Naive B cell (primary cell): ENCODE results near the gene SLC25A45. TPM values are rescaled to one million over a fixed set of nuclear protein-coding genes. Genes with fewer than 3 reads are reported as not detected.
"Not testable (repeated sequence)": the region's sequence is repeated elsewhere in the genome, so short reads cannot be mapped to it uniquely, and the experiment has no call there.

Experiments used
- ATAC-seq, 2 donors: fragments of 150-1000 bp; cut with Tn5 transposase; 2 replicates each; pipeline ENCODE4 v1.10.0; 2021; ENCODE audit warnings: low read depth in 2 of 2, mild to moderate bottlenecking in 2 of 2, moderate library complexity in 2 of 2
- DNase-seq: peaks from one replicate; pipeline ENCODE4 v3.0.0; 2022
- H3K27ac Mint-ChIP-seq, 6 donors: one replicate each; pipeline ENCODE4 v1.8.0; 2020 to 2022; ENCODE audit warnings: mild to moderate bottlenecking in 6 of 6, mixed read lengths in 6 of 6, moderate library complexity in 5 of 6, inconsistent platforms in 2 of 6
- H3K27me3 Mint-ChIP-seq, 3 donors: one replicate each; pipeline ENCODE4 v1.8.0; 2021 to 2022; ENCODE audit warnings: mixed read lengths in 3 of 3, mild to moderate bottlenecking in 1 of 3
- H3K36me3 Mint-ChIP-seq, 2 donors: one replicate each; pipeline ENCODE4 v1.8.0; 2020 to 2022; ENCODE audit warnings: mixed read lengths in 2 of 2, inconsistent platforms in 1 of 2, mild to moderate bottlenecking in 1 of 2
- H3K4me1 Mint-ChIP-seq, 3 donors: one replicate each; pipeline ENCODE4 v1.8.0; 2020 to 2022; ENCODE audit warnings: mixed read lengths in 3 of 3, inconsistent platforms in 1 of 3, mild to moderate bottlenecking in 1 of 3, moderate library complexity in 1 of 3
- H3K4me3 Mint-ChIP-seq, 8 donors: one replicate each; pipeline ENCODE4 v1.8.0; 2020 to 2022; ENCODE audit warnings: mild to moderate bottlenecking in 8 of 8, mixed read lengths in 8 of 8, moderate library complexity in 8 of 8, inconsistent platforms in 2 of 8
- H3K9me3 Mint-ChIP-seq, 7 donors: one replicate each; pipeline ENCODE4 v1.8.0; 2020 to 2022; ENCODE audit warnings: mixed read lengths in 7 of 7, mild to moderate bottlenecking in 5 of 7, inconsistent platforms in 2 of 7, moderate library complexity in 1 of 7
- polyA plus RNA-seq, 6 donors: library from polyadenylated mRNA; unstranded; fragments of 300-500 nt; fragmentation: Illumina TruSeq; gene quantifications; one replicate each; pipeline ENCODE4 v1.2.3, GENCODE V29; 2021; ENCODE audit warnings: low read depth in 6 of 6

Gene SLC25A45
- polyA plus RNA-seq, 6 donors from 2014 or later, result 10.2 to 35.1 (median 16.2) TPM

- Mint-ChIP-seq H3K27me3 (no peaks in the 10 kb centered on the region), H3K9me3 (no peaks in the 10 kb centered on the region), H3K4me1 (peaks cover 61 to 83% (median 81%) of the 10 kb centered on the region in 3 donors), H3K4me3 (peak overlapping the region; percentile 87 to 97 (median 93)), H3K27ac (peak overlapping the region; percentile 98 to 100 (median 100)), H3K36me3 (peaks cover 0 to 9% of the 10 kb centered on the region in 2 donors)
- ATAC-seq (peak; percentile 57 to 60), DNase-seq (peak; percentile 94)
Measured at GRCh38 chr11:65418681-65419459, 36.4 kb upstream of the SLC25A45 start.

GRCh38 chr11:65418431-65418680, 35.9 kb upstream of the SLC25A45 start:
- DNase-seq (no peak), ATAC-seq (no peak)
- Mint-ChIP-seq H3K4me3 (peak overlapping the region; percentile 87 to 97 (median 93)), H3K4me1 (peaks cover 56 to 79% (median 76%) of the 10 kb centered on the region in 3 donors), H3K27me3 (no peaks in the 10 kb centered on the region), H3K36me3 (peaks cover 0 to 9% of the 10 kb centered on the region in 2 donors), H3K9me3 (no peaks in the 10 kb centered on the region), H3K27ac (peak overlapping the region; percentile 98 to 100 (median 100))

DNA sequence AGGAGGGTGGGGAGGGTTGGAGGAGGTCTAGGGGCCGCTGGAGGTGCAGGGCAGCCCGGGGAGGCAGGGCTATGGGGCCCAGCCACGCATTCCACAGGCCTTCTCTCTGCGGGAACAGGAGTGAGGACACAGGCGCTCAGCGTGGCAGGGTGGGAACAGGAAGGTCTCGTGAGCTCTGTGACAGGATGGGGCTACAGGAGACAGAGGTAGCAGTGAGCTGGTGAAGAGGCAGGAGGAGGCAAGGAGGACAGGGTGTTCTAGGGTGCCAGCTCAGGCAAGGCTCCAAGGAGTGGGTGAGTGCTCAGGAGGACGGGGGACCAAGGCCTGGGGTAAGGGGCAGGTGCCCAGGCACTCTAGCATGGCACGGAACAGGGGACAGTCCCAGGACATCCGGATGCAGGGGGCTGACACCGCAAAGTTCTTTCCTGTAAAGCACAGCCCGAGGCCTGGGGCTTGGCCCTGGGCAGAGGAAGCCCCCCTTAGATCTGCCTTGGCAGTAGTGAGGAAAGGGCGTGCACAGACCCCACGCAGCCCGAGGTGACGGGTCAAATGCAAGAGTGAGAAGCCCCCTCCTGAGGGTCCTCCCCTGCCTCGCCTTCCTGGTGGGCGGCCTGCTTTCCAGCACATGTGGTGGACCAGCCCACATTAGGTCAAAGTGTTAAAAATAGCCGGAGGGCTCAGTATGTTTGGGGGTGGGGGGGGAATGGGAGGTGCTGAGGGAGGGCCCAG, 35.4 kb upstream of the SLC25A45 start:
- Mint-ChIP-seq H3K4me3 (peak overlapping the region; percentile 87 to 97 (median 93)), H3K9me3 (no peaks in the 10 kb centered on the region), H3K27ac (peak overlapping the region; percentile 98 to 100 (median 100)), H3K27me3 (no peaks in the 10 kb centered on the region), H3K4me1 (peaks cover 51 to 74% (median 71%) of the 10 kb centered on the region in 3 donors), H3K36me3 (peaks cover 0 to 6% of the 10 kb centered on the region in 2 donors)
- DNase-seq (peak; percentile 72), ATAC-seq (peak; percentile 1)

DNA sequence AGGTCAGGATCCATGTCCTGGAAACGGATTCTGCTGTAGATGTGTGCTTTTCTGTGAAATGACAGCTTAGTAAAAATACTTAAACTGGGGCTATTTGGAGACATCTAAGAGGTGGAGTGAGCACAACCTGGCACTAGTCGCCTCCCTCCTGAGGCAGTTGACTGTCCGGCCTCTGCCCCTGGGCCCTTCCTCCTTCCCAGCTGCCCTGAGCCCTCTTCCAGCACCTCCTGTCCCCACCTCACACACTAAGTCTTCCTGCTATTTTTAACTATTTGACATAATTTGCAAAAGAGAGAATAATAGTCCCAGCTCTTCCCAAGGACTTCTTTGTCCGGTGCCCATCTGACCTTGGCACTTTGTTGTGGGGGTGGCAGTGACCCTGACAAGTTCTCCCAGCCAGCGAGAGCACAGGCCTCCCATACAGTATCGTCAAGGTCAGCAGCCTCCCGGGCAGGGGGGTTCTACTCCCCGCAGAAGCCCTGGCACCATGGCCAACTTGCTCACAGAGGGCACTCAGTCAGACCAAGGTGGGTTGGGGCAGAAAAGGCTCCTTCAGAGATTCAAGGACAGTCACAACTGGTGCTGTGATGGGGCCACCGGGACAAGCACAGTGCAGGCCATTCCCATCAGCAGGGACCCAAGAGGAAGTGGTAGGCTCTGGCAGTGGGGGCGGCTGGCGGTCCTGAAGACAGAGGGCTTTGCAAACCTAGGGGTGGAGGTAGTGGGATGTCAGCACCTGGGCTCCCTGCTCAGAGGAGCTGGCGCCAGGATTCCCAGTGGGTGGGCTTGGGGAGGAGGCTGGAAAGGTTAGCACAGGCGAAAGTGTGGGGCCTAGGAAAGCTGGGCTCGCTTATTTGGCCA, 34.6 kb upstream of the SLC25A45 start:
- DNase-seq (no peak), ATAC-seq (no peak)
- H3K4me3 Mint-ChIP-seq, result peak overlapping the region; percentile 87 to 97 (median 93)
- H3K27me3 Mint-ChIP-seq, result no peaks in the 10 kb centered on the region
- peak overlapping the region; percentile 98 to 100 (median 100) for H3K27ac Mint-ChIP-seq
- no peaks in the 10 kb centered on the region for H3K36me3 Mint-ChIP-seq
- peaks cover 44 to 67% (median 66%) of the 10 kb centered on the region in 3 donors for H3K4me1 Mint-ChIP-seq
- H3K9me3 Mint-ChIP-seq, result no peaks in the 10 kb centered on the region

DNA sequence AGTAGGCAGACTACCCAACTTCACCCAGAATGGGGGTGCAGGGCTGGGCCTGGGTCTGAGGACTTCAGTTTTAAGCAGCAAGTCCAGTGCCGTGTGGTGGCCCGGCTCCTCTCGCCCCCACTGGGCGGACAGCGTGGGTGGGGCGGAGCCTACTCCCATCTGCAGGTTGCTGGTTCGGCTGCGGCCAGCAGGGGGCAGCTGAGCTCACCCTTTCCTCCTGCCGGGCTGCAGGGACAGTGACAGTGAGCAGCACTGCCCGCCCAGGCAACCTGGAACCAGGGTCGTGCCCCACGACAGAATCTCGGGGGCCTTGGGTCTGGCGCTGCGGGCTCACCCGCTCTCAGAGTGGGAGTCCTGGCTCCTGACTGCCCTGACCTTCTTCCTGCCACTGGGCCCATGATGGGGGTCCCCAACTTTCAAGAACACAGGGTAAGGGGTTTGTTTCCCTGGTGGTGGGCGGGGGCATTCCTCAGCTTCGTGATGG, 33.9 kb upstream of the SLC25A45 start:
- Mint-ChIP-seq H3K36me3 (no peaks in the 10 kb centered on the region), H3K27me3 (no peaks in the 10 kb centered on the region), H3K4me1 (peaks cover 47 to 61% (median 60%) of the 10 kb centered on the region in 3 donors), H3K4me3 (peak overlapping the region; percentile 87 to 97 (median 93)), H3K27ac (peak overlapping the region; percentile 98 to 100 (median 100)), H3K9me3 (no peaks in the 10 kb centered on the region)
- DNase-seq (peak; percentile 91), ATAC-seq (peak; percentile 52 to 54)

DNA sequence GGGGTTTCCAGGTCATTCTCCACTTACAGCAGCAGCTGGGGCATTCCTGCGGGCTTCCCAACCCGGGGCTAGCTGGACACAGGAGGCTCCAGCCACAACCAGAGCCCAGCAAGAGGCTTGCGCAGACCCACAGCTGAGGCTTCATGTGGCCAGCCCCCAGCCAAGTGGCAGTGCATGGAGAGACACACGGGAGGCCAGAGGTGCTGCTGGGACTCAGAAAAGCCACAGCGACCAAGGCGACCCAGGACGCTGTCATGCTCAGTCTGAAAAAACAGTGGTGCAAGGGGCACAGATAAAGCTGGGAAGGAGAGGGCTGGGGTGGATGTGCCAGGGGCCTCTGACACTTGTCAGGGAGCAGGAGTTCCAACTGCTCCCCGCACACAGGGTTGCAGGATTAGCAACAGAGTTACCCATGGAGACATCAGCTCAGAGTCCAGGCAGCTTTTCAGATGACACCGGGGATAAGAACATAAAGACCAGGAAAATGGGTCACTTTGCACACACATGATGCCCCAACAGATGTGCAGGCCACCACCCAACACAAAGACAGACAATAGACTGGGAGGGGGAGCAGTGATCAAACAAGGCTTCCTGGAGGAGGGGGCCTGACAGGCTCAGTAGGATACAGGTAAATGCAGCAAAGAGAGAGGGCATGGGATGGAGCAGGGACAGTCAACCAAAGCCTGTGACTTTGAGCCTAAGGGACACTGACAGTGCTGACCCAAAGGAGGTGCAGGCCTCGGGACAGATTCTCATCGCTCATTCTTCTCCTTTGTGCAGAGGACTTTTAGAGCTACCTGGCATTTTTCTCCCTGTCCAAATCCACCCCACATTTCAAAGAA, 33.3 kb upstream of the SLC25A45 start:
- H3K4me1 Mint-ChIP-seq, result peaks cover 42 to 55% (median 53%) of the 10 kb centered on the region in 3 donors

GRCh38 chr11:65414776-65415498, 32.5 kb upstream of the SLC25A45 start:
- Mint-ChIP-seq H3K27me3 (no peaks in the 10 kb centered on the region), H3K4me1 (peaks cover 36 to 47% (median 45%) of the 10 kb centered on the region in 3 donors), H3K27ac (peak overlapping the region in 3 of 6 donors; percentile 51 to 67 (median 52)), H3K9me3 (no peaks in the 10 kb centered on the region), H3K36me3 (no peaks in the 10 kb centered on the region), H3K4me3 (peak overlapping the region in 4 of 8 donors; percentile 21 to 92 (median 62))
- DNase-seq, result no peak
- no peak for ATAC-seq

More for the DNA sequence above, 33.3 kb upstream of the SLC25A45 start:
- peak overlapping the region in 5 of 6 donors; percentile 36 to 100 (median 80) for H3K27ac Mint-ChIP-seq
- ATAC-seq (no peak), DNase-seq (no peak)
- H3K9me3 Mint-ChIP-seq, result no peaks in the 10 kb centered on the region
- no peaks in the 10 kb centered on the region for H3K27me3 Mint-ChIP-seq
- H3K36me3 Mint-ChIP-seq, result no peaks in the 10 kb centered on the region
- H3K4me3 Mint-ChIP-seq, result peak overlapping the region; percentile 87 to 97 (median 93)

DNA sequence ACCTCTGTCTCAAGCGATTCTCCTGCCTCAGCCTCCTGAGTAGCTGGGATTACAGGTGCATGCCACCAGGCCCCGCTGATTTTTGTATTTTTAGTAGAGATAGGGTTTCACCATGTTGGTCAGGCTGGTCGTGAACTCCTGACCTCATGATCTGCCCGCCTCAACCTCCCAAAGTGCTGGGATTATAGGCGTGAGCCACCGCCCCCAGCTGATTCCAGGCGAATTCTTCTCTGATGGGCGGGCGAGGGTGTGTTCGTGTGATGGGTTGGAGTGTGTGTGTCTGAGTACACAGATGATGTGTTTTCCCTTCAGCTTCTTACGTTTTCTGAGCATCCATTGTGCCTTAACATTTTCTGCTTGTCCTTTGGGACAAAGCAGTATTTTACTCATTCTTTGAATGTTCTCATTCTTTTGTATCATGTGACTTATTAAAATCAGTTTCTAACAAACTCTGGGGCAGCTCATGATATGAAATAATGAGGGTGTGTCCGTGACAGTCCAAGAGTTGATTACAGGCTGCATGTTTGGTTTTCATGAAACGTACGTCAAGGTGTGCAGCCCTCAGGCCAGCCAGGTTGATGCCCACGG, 30.7 kb upstream of the SLC25A45 start:
- not testable (repeated sequence) for H3K27me3 Mint-ChIP-seq, H3K36me3 Mint-ChIP-seq, DNase-seq, H3K4me3 Mint-ChIP-seq, H3K9me3 Mint-ChIP-seq, ATAC-seq, H3K27ac Mint-ChIP-seq
- H3K4me1 Mint-ChIP-seq, result peaks cover 24 to 44% (median 27%) of the 10 kb centered on the region in 3 donors

DNA sequence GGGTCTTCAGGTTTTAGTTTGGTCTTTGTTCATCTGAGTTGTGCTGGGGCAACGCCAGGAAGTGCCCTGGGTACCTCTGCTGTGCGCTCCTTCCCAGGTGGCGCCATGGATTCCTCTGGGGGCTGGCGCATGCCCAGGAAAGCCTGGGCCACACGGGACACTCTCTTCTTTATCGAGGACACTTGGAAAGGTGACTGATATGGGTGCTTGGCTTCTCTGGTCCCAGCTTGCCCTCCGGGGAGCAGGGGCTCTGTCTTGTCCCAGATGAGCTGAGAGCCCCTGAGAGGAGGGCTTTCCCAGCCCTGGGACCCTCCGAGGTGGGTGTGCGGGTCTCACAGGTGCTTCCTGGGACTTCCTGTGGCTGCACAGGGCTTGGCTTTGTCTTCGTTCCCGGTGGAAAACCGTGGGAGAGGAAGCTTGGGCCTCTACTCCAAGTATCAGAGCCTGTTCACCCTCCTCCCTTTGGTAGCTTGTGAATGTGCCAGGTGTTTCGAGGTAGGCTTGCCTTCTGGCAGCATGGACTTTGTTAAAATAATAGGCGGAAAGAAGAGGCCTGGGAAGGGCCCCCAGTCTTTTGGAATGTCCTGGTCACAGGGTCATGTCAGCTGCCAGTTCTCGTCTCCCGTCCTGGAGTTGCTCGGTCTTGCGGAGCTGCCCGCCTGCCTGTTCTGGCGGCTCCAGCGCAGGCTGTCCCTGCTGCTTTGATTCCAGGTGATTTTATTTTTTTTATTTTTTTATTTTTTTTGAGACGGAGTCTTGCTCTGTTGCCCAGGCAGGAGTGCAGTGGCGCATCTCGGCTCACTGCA, 30.0 kb upstream of the SLC25A45 start:
- no peak for DNase-seq
- Mint-ChIP-seq H3K4me3 (no peak overlapping the region), H3K4me1 (peaks cover 18 to 44% (median 20%) of the 10 kb centered on the region in 3 donors), H3K27me3 (no peaks in the 10 kb centered on the region), H3K36me3 (no peaks in the 10 kb centered on the region), H3K9me3 (no peaks in the 10 kb centered on the region), H3K27ac (no peak overlapping the region)
- ATAC-seq, result no peak

DNA sequence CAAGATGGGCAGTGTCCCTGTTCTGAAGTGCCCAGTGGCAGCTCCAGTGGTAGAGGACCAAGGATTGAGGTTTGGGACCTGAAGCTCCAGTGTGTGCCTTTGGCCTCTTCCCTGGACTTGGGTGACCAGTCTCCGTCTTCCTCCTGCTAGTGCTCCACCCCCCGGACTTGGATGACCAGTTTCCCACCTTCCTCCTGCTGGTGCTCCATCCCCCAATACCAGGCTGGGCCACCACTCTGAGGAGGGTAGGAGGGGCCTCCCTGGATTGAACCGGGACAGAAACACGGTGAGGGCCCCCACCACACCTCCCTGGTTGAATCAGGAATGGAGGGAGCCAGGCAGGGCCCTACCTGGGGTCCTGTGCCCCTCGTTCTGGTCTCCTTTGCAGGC, 29.2 kb upstream of the SLC25A45 start:
- Mint-ChIP-seq H3K4me3 (no peak overlapping the region), H3K27ac (no peak overlapping the region), H3K9me3 (no peaks in the 10 kb centered on the region), H3K27me3 (no peaks in the 10 kb centered on the region), H3K4me1 (peaks cover 10 to 39% (median 12%) of the 10 kb centered on the region in 3 donors), H3K36me3 (no peaks in the 10 kb centered on the region)
- DNase-seq (no peak), ATAC-seq (no peak)
